IMR-90 (cell line): ENCODE measurements around the gene FRMD4B. TPM values are rescaled to one million over a fixed set of nuclear protein-coding genes. Genes with fewer than 3 reads are reported as not detected.

ENCODE experiments used
- ATAC-seq: fragments of 200-7000 bp; cut with Tn5 transposase; 2 replicates; pipeline ENCODE4 v1.9.1; 2020; ENCODE audit warnings: low read depth, mild to moderate bottlenecking, moderate library complexity
- BruUV-seq: library from RNA; stranded (reverse); fragments of 400-500 nt; replicated peaks from 2 replicates; lab custom pipeline; 2021; lab: Mats Ljungman, UMichigan
- CTCF ChIA-PET: fragments of 300-600 bp; formaldehyde crosslinking; extraction: SDS; loops from one replicate; lab custom pipeline; 2021; ENCODE audit warnings: antibody characterized with exemption; lab: Yijun Ruan, JAX
- POLR2A ChIA-PET: fragments of 300-600 bp; sonication (Branson Sonifier 250); formaldehyde crosslinking; loops from one replicate; lab custom pipeline; 2022; ENCODE audit warnings: antibody characterized with exemption; ENCODE audit not compliant: unreplicated experiment; lab: Charles Lee
- DNase-seq: peaks from one replicate; pipeline ENCODE4 v3.0.0; 2013
- H2AFZ ChIP-seq: replicated peaks from 2 replicates; pipeline ENCODE3; 2013; ENCODE audit warnings: low read length, mild to moderate bottlenecking; ENCODE audit not compliant: poor library complexity
- H2AK5ac ChIP-seq: 2 replicates; pipeline ENCODE4 v1.6.1; 2013; ENCODE audit warnings: low read depth, low read length, inconsistent platforms
- H2AK9ac ChIP-seq: replicated peaks from 2 replicates; pipeline ENCODE3; 2013; ENCODE audit warnings: mild to moderate bottlenecking, low read depth, low read length, moderate library complexity; ENCODE audit not compliant: poor library complexity
- H2BK120ac ChIP-seq: 2 replicates; pipeline ENCODE4 v1.6.1; 2013; ENCODE audit warnings: low read depth, low read length, inconsistent platforms
- H2BK15ac ChIP-seq: 3 replicates; pipeline ENCODE4 v1.6.1; 2013; ENCODE audit warnings: low read depth, low read length, inconsistent platforms
- H2BK20ac ChIP-seq: 2 replicates; pipeline ENCODE4 v1.6.1; 2013; ENCODE audit warnings: low read depth, mild to moderate bottlenecking, inconsistent platforms, low read length, moderate library complexity
- H2BK5ac ChIP-seq: 2 replicates; pipeline ENCODE4 v1.6.1; 2013; ENCODE audit warnings: mild to moderate bottlenecking, low read depth, low read length, inconsistent platforms; ENCODE audit not compliant: poor library complexity, severe bottlenecking
- H3K14ac ChIP-seq: replicated peaks from 2 replicates; pipeline ENCODE4 v1.6.1; 2013; ENCODE audit warnings: low read depth, low read length, inconsistent platforms
- H3K18ac ChIP-seq: 2 replicates; pipeline ENCODE4 v1.6.1; 2013; ENCODE audit warnings: low read depth, low read length, control low read depth
- H3K23ac ChIP-seq: 2 replicates; pipeline ENCODE4 v1.6.1; 2013; ENCODE audit warnings: low read depth, low read length, inconsistent platforms
- H3K27ac ChIP-seq: 2 replicates; pipeline ENCODE4 v1.5.1; 2013; ENCODE audit warnings: mild to moderate bottlenecking, control low read depth, low read length; ENCODE audit not compliant: insufficient read depth
- H3K27me3 ChIP-seq: 2 replicates; pipeline ENCODE4 v1.6.1; 2013; ENCODE audit warnings: low read length; ENCODE audit not compliant: control insufficient read depth, insufficient read depth
- H3K36me3 ChIP-seq: 2 replicates; pipeline ENCODE4 v1.6.1; 2013; ENCODE audit warnings: low read length, mixed read lengths; ENCODE audit not compliant: control insufficient read depth, insufficient read depth
- H3K4ac ChIP-seq: 2 replicates; pipeline ENCODE4 v1.6.1; 2013; ENCODE audit warnings: low read depth, low read length, inconsistent platforms
- H3K4me1 ChIP-seq: 2 replicates; pipeline ENCODE4 v1.6.1; 2013; ENCODE audit warnings: low read length, mixed read lengths; ENCODE audit not compliant: control insufficient read depth, insufficient read depth
- H3K4me2 ChIP-seq: 2 replicates; pipeline ENCODE4 v1.6.1; 2013; ENCODE audit warnings: low read depth, mild to moderate bottlenecking, control low read depth, low read length, moderate library complexity
- H3K4me3 ChIP-seq: 2 replicates; pipeline ENCODE4 v1.5.1; 2013; ENCODE audit warnings: low read depth, mild to moderate bottlenecking, control low read depth, low read length, moderate library complexity; ENCODE audit not compliant: insufficient read depth
- H3K56ac ChIP-seq: 2 replicates; pipeline ENCODE4 v1.6.1; 2013; ENCODE audit warnings: low read length, inconsistent platforms; ENCODE audit not compliant: insufficient read depth; ENCODE audit errors: extremely low read depth
- H3K79me1 ChIP-seq, 2 experiments: 2 replicates each; pipeline ENCODE4 v1.6.1; 2013; ENCODE audit warnings: low read length in 2 of 2, inconsistent platforms in 1 of 2, low read depth in 1 of 2
- H3K9ac ChIP-seq: 2 replicates; pipeline ENCODE4 v1.6.1; 2013; ENCODE audit warnings: low read depth, low read length, control low read depth
- H3K9me1 ChIP-seq: 2 replicates; pipeline ENCODE4 v1.6.1; 2013; ENCODE audit warnings: low read length, inconsistent platforms; ENCODE audit not compliant: insufficient read depth
- H3K9me3 ChIP-seq: 2 replicates; pipeline ENCODE4 v1.6.1; 2013; ENCODE audit warnings: low read length; ENCODE audit not compliant: control insufficient read depth, insufficient read depth
- H4K20me1 ChIP-seq: 2 replicates; pipeline ENCODE4 v1.6.1; 2013; ENCODE audit warnings: low read length, inconsistent platforms; ENCODE audit not compliant: insufficient read depth
- H4K5ac ChIP-seq: 2 replicates; pipeline ENCODE4 v1.6.1; 2013; ENCODE audit warnings: mild to moderate bottlenecking, low read depth, low read length, control low read depth
- H4K8ac ChIP-seq, 2 experiments: 2 replicates each; pipeline ENCODE4 v1.6.1; 2013; ENCODE audit warnings: low read depth in 2 of 2, low read length in 2 of 2, control low read depth in 1 of 2, inconsistent platforms in 1 of 2
- H4K91ac ChIP-seq: 2 replicates; pipeline ENCODE4 v1.6.1; 2013; ENCODE audit warnings: low read depth, low read length, inconsistent platforms; ENCODE audit not compliant: insufficient read depth
- CEBPB ChIP-seq: IDR thresholded peaks from 2 replicates; pipeline ENCODE4 v1.6.1; 2012; ENCODE audit warnings: low read depth, low read length, improper control_type of control experiment
- CHD1 ChIP-seq: IDR thresholded peaks from 2 replicates; pipeline ENCODE4 v1.6.1; 2012; ENCODE audit warnings: low read depth, low read length, improper control_type of control experiment
- FOS ChIP-seq: fragments of 150-350 bp; IDR thresholded peaks from 2 replicates; pipeline ENCODE4 v1.6.1; 2016; ENCODE audit warnings: low read depth, low read length
- MAFK ChIP-seq: IDR thresholded peaks from 2 replicates; pipeline ENCODE4 v1.6.1; 2012; ENCODE audit warnings: low read depth, low read length, improper control_type of control experiment
- MAZ ChIP-seq: IDR thresholded peaks from 2 replicates; pipeline ENCODE4 v1.6.1; 2012; ENCODE audit warnings: low read depth, mild to moderate bottlenecking, low read length, improper control_type of control experiment, moderate library complexity, borderline replicate concordance
- MXI1 ChIP-seq: IDR thresholded peaks from 2 replicates; pipeline ENCODE4 v1.6.1; 2012; ENCODE audit warnings: low read depth, mild to moderate bottlenecking, low read length, moderate library complexity, borderline replicate concordance
- NFE2L2 ChIP-seq: fragments of 150-350 bp; IDR thresholded peaks from 2 replicates; pipeline ENCODE4 v1.6.1; 2016; ENCODE audit warnings: low read depth, mild to moderate bottlenecking, low read length
- POLR2A ChIP-seq: IDR thresholded peaks from 2 replicates; pipeline ENCODE4 v1.6.1; 2012; ENCODE audit warnings: mild to moderate bottlenecking, low read depth, low read length
- RAD21 ChIP-seq: IDR thresholded peaks from 2 replicates; pipeline ENCODE4 v1.6.1; 2012; ENCODE audit warnings: low read length, improper control_type of control experiment
- RCOR1 ChIP-seq: IDR thresholded peaks from 2 replicates; pipeline ENCODE4 v1.6.1; 2012; ENCODE audit warnings: mild to moderate bottlenecking, low read length, improper control_type of control experiment; ENCODE audit not compliant: insufficient replicate concordance
- RFX5 ChIP-seq: IDR thresholded peaks from 2 replicates; pipeline ENCODE4 v1.8.0; 2012; ENCODE audit warnings: low read depth, mild to moderate bottlenecking, low read length, moderate library complexity
- SMC3 ChIP-seq: fragments of 150-350 bp; IDR thresholded peaks from 2 replicates; pipeline ENCODE4 v1.6.1; 2016; ENCODE audit warnings: low read depth, mild to moderate bottlenecking, antibody characterized with exemption, low read length, moderate library complexity
- WGBS, 2 experiments: methylation state at CpG; one replicate each; pipeline versions ENCODE4 v1.1.5 to v1.1.7; 2013; ENCODE audit warnings: missing lambda C conversion rate in 2 of 2; ENCODE audit not compliant: insufficient read length in 1 of 2; ENCODE audit errors: extremely low coverage in 2 of 2; 5-methylcytosine and 5-hydroxymethylcytosine counted together
- dilution Hi-C: fragments of 300-500 bp; cut with HindIII; formaldehyde crosslinking; loops from one replicate; pipeline ENCODE4 v1.14.3; 2018; ENCODE audit warnings: low sequenced_read_pairs; ENCODE audit not compliant: unreplicated experiment
- in situ Hi-C: fragments of 300-500 bp; cut with MboI; formaldehyde crosslinking; loops from 3 replicates; pipeline ENCODE4 v1.14.3; 2019; ENCODE audit warnings: low sequenced_read_pairs, inconsistent platforms, mixed read lengths
- intact Hi-C: fragments of 100-400 bp; cut with micrococcal nuclease; formaldehyde crosslinking; loops from 2 replicates; pipeline ENCODE4 v1.10.0; 2022
- polyA plus RNA-seq, 3 experiments: library from polyadenylated mRNA; depleted of rRNA; stranded (reverse); fragments of >200 nt; gene quantifications; 2 replicates each; pipeline ENCODE4 v1.2.3, GENCODE V29; 2012; ENCODE audit warnings: low replicate concordance in 1 of 3
- total RNA-seq: library from RNA; depleted of rRNA; stranded (reverse); fragments of >200 nt; gene quantifications from 2 replicates; pipeline ENCODE4 v1.2.3, GENCODE V29; 2012
- TF ChIP-seq, protein P1 (sequence below): conservative IDR thresholded peaks from 2 replicates; pipeline ENCODE4 v1.5.1; 2012; ENCODE audit warnings: mild to moderate bottlenecking, low read depth, low read length, improper control_type of control experiment
- TF ChIP-seq, protein P2 (sequence below): fragments of 150-350 bp; IDR thresholded peaks from 2 replicates; pipeline ENCODE4 v1.6.1; 2017; ENCODE audit warnings: mild to moderate bottlenecking, antibody characterized with exemption, low read length, low read depth
- TF ChIP-seq, protein P3 (sequence below): fragments of 150-350 bp; IDR thresholded peaks from 2 replicates; pipeline ENCODE4 v1.6.1; 2016; ENCODE audit warnings: low read depth, mild to moderate bottlenecking, low read length, moderate library complexity, borderline replicate concordance

FRMD4B gene
- total and polyA plus RNA-seq, 2 of the 4 experiments (the other 2 are of a cell fraction): 0.14 to 0.36 TPM

GRCh38 chr3:69423463-69424155 lies 37.7 kb upstream of the FRMD4B start:
- Histone ChIP-seq H3K4me1 (no peaks in the 10 kb centered on the region), H3K4me2 (no peak overlapping the region), H3K9ac (no peak overlapping the region), H3K27ac (no peak overlapping the region), H3K4me3 (no peak overlapping the region), H4K91ac (no peak overlapping the region), H3K14ac (no peak overlapping the region), H2BK120ac (no peak overlapping the region), H3K79me1 (no peaks in the 10 kb centered on the region), H3K4ac (no peak overlapping the region), H2AFZ (no peak overlapping the region), H2BK20ac (no peak overlapping the region), H2BK15ac (no peak overlapping the region), H3K23ac (no peak overlapping the region), H3K56ac (no peak overlapping the region), H2BK5ac (no peak overlapping the region), H2AK9ac (no peak overlapping the region), H2AK5ac (no peak overlapping the region), H3K18ac (no peak overlapping the region), H4K5ac (no peak overlapping the region), H4K8ac (no peak overlapping the region), H3K27me3 (no peaks in the 10 kb centered on the region), H3K36me3 (no peaks in the 10 kb centered on the region), H3K9me1 (no peaks in the 10 kb centered on the region), H3K9me3 (no peaks in the 10 kb centered on the region), H4K20me1 (no peaks in the 10 kb centered on the region)
- TF ChIP-seq, protein P1, sequence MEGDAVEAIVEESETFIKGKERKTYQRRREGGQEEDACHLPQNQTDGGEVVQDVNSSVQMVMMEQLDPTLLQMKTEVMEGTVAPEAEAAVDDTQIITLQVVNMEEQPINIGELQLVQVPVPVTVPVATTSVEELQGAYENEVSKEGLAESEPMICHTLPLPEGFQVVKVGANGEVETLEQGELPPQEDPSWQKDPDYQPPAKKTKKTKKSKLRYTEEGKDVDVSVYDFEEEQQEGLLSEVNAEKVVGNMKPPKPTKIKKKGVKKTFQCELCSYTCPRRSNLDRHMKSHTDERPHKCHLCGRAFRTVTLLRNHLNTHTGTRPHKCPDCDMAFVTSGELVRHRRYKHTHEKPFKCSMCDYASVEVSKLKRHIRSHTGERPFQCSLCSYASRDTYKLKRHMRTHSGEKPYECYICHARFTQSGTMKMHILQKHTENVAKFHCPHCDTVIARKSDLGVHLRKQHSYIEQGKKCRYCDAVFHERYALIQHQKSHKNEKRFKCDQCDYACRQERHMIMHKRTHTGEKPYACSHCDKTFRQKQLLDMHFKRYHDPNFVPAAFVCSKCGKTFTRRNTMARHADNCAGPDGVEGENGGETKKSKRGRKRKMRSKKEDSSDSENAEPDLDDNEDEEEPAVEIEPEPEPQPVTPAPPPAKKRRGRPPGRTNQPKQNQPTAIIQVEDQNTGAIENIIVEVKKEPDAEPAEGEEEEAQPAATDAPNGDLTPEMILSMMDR: no peak
- TF ChIP-seq, protein P2, sequence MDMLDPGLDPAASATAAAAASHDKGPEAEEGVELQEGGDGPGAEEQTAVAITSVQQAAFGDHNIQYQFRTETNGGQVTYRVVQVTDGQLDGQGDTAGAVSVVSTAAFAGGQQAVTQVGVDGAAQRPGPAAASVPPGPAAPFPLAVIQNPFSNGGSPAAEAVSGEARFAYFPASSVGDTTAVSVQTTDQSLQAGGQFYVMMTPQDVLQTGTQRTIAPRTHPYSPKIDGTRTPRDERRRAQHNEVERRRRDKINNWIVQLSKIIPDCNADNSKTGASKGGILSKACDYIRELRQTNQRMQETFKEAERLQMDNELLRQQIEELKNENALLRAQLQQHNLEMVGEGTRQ: no peak
- TF ChIP-seq FOS (no peak), CHD1 (no peak), POLR2A (no peak), RCOR1 (no peak), MAFK (no peak), RAD21 (no peak), NFE2L2 (no peak), RFX5 (no peak), CEBPB (no peak), SMC3 (no peak), MXI1 (no peak), MAZ (no peak)
- TF ChIP-seq, protein P3, sequence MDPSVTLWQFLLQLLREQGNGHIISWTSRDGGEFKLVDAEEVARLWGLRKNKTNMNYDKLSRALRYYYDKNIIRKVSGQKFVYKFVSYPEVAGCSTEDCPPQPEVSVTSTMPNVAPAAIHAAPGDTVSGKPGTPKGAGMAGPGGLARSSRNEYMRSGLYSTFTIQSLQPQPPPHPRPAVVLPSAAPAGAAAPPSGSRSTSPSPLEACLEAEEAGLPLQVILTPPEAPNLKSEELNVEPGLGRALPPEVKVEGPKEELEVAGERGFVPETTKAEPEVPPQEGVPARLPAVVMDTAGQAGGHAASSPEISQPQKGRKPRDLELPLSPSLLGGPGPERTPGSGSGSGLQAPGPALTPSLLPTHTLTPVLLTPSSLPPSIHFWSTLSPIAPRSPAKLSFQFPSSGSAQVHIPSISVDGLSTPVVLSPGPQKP: no peak
- WGBS, 2 experiments: no CpG with 5 or more reads among the region's 3 CpGs
- ChIA-PET CTCF (interaction anchor here (1.1 to 1.8 kb wide), 2 partner anchors 10 to 14 kb away, joined by 4 read pairs; no protein-coding TSS in a partner anchor), POLR2A (no interaction called here)
- BruUV-seq: no TSS peak
- dilution Hi-C loops: no loop called here
- in situ Hi-C loops: no loop called here
- ATAC-seq (no peak), DNase-seq (no peak)
- intact Hi-C loops: no loop called here
